Measurements from ENCODE around the gene UPF1. TPM values are rescaled to one million over a fixed set of nuclear protein-coding genes. Genes with fewer than 3 reads are reported as not detected.
"Not testable (repeated sequence)": the region's sequence is repeated elsewhere in the genome, so short reads cannot be mapped to it uniquely, and the experiment has no call there.

The UPF1 gene
- total and polyA plus RNA-seq, 2 of the 13 experiments (the other 11 are each of a cell fraction or from before 2014, with no cell fraction given): 16.9 to 41.8 TPM

GRCh38 chr19:18814063-18814462 lies 17.7 kb upstream of the UPF1 start (continued):
- TF ChIP-seq ZBTB40 (IDR thresholded peaks at IDR 0.05) (no peak), ZBTB40 (CRISPR knock-in tag; IDR thresholded peaks at IDR 0.05) (no peak)

GRCh38 chr19:18815673-18816072 lies 16.1 kb upstream of the UPF1 start:
- POLR2A ChIA-PET: no interaction called here

GRCh38 chr19:18816645-18817044 lies 15.1 kb upstream of the UPF1 start:
- DNase-seq (ENCODE audit: low spot score): not testable (repeated sequence)

More at GRCh38 chr19:18815673-18816072, 16.1 kb upstream of the UPF1 start:
- TF ChIP-seq FOSL1 (CRISPR knock-in tag; IDR thresholded peaks at IDR 0.05; ENCODE audit: borderline replicate concordance): no peak
- TF ChIP-seq ZNF768 (CRISPR knock-in tag; IDR thresholded peaks at IDR 0.05): peak; percentile 52; the same call in 1 of the 2 replicates
- no peak for TF ChIP-seq ATM (IDR thresholded peaks at IDR 0.05; ENCODE audit: borderline replicate concordance)
- H3K4me1 ChIP-seq (ENCODE audit: insufficient read depth, low read length): peaks cover 33% of the 10 kb centered on the region
- H3K4me3 ChIP-seq (replicated peaks in 1 of 3; ENCODE audit: insufficient read depth in 1 of 3, low read depth in 2 of 3, low read length in 3 of 3): no peak overlapping the region
- no peak overlapping the region for H3K9ac ChIP-seq (ENCODE audit: insufficient read depth, low read depth, low read length)
- H3K4me2 ChIP-seq (ENCODE audit: low read depth, low read length): no peak overlapping the region
- DNase-seq (ENCODE audit: low spot score) (no peak), ATAC-seq (no peak), FAIRE-seq (no peak)
- H2AFZ ChIP-seq (ENCODE audit: low read length): no peak overlapping the region
- H3K36me3 ChIP-seq (replicated peaks in 1 of 2; ENCODE audit: control insufficient read depth in 1 of 2, insufficient read depth in 2 of 2, low read length in 2 of 2): no peaks in the 10 kb centered on the region
- H3K27me3 ChIP-seq (ENCODE audit: control insufficient read depth in 1 of 2, insufficient read depth in 2 of 2, low read length in 2 of 2): peaks cover 7 to 21% of the 10 kb centered on the region in 2 experiments
- 57% methylated on average over 5 of the region's 5 CpGs for WGBS (ENCODE audit: low lambda C conversion rate)
- H3K9me3 ChIP-seq (ENCODE audit: low read length): no peaks in the 10 kb centered on the region
- no TSS peak for BruUV-seq (replicated peaks)
- H4K20me1 ChIP-seq (ENCODE audit: insufficient read depth, low read length): no peaks in the 10 kb centered on the region
- in situ Hi-C loops (cut with HindIII; ENCODE audit: extremely low pct_ligation_motif_present, low pct_unique_long_range_greater_than_20kb) (no loop called here), intact Hi-C loops (cut with micrococcal nuclease; ENCODE audit: unreplicated experiment) (no loop called here)
- CTCF ChIA-PET (ENCODE audit: low intra/inter-chr PET ratio, low total read pairs): no interaction called here
- H3K79me2 ChIP-seq (ENCODE audit: insufficient read depth, low read length): no peaks in the 10 kb centered on the region
- H3K27ac ChIP-seq (ENCODE audit: extremely low read length, insufficient read depth, low read length): no peak overlapping the region

More at GRCh38 chr19:18816645-18817044, 15.1 kb upstream of the UPF1 start:
- H4K20me1 ChIP-seq (ENCODE audit: insufficient read depth, low read length); H3K4me2 ChIP-seq (ENCODE audit: low read depth, low read length); H3K9me3 ChIP-seq (ENCODE audit: low read length); POLR2A ChIA-PET; BruUV-seq (replicated peaks); intact Hi-C loops (cut with micrococcal nuclease; ENCODE audit: unreplicated experiment); H2AFZ ChIP-seq (ENCODE audit: low read length); FAIRE-seq; H3K9ac ChIP-seq (ENCODE audit: insufficient read depth, low read depth, low read length); in situ Hi-C loops (cut with HindIII; ENCODE audit: extremely low pct_ligation_motif_present, low pct_unique_long_range_greater_than_20kb); H3K79me2 ChIP-seq (ENCODE audit: insufficient read depth, low read length); ATAC-seq; CTCF ChIA-PET (ENCODE audit: low intra/inter-chr PET ratio, low total read pairs); H3K27ac ChIP-seq (ENCODE audit: extremely low read length, insufficient read depth, low read length); H3K36me3 ChIP-seq (replicated peaks in 1 of 2; ENCODE audit: control insufficient read depth in 1 of 2, insufficient read depth in 2 of 2, low read length in 2 of 2); H3K4me3 ChIP-seq (replicated peaks in 1 of 3; ENCODE audit: insufficient read depth in 1 of 3, low read depth in 2 of 3, low read length in 3 of 3): not testable (repeated sequence)
- 79% methylated on average over 4 of the region's 4 CpGs for WGBS (ENCODE audit: low lambda C conversion rate)
- Histone ChIP-seq H3K27me3 (ENCODE audit: control insufficient read depth in 1 of 2, insufficient read depth in 2 of 2, low read length in 2 of 2) (peaks cover 7 to 21% of the 10 kb centered on the region in 2 experiments), H3K4me1 (ENCODE audit: insufficient read depth, low read length) (peaks cover 25% of the 10 kb centered on the region)

Measured in HepG2 (cell line).